Measurements from ENCODE around the gene SLC6A2.

The SLC6A2 gene

DNA sequence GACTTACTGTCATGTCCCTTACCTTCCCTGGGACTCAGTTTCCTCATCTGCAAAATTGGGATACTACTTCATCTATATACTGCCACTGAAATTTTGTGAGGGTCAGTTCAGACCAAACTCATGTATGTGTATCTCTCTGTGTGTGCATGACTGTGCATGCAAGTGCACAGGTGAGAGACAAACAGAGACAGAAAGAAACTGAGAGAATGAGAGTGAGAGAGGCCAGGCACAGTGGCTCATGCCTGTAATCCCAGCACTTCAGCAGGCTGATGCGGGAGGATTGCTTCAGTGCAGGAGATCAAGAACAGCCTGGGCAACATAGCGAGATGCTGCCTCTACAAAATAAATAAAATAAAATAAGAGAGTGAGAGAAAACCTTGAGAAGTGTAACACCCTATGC is 32.1 kb upstream of the SLC6A2 start:
- TF ChIP-seq, protein P1, sequence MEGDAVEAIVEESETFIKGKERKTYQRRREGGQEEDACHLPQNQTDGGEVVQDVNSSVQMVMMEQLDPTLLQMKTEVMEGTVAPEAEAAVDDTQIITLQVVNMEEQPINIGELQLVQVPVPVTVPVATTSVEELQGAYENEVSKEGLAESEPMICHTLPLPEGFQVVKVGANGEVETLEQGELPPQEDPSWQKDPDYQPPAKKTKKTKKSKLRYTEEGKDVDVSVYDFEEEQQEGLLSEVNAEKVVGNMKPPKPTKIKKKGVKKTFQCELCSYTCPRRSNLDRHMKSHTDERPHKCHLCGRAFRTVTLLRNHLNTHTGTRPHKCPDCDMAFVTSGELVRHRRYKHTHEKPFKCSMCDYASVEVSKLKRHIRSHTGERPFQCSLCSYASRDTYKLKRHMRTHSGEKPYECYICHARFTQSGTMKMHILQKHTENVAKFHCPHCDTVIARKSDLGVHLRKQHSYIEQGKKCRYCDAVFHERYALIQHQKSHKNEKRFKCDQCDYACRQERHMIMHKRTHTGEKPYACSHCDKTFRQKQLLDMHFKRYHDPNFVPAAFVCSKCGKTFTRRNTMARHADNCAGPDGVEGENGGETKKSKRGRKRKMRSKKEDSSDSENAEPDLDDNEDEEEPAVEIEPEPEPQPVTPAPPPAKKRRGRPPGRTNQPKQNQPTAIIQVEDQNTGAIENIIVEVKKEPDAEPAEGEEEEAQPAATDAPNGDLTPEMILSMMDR (IDR thresholded peaks at IDR 0.05; ENCODE audit: low read depth, low read length, missing control alignments), result no peak
- H3K4me3 ChIP-seq (ENCODE audit: low read depth, low read length), result no peak overlapping the region
- no peak for DNase-seq (ENCODE audit: low read depth)

DNA sequence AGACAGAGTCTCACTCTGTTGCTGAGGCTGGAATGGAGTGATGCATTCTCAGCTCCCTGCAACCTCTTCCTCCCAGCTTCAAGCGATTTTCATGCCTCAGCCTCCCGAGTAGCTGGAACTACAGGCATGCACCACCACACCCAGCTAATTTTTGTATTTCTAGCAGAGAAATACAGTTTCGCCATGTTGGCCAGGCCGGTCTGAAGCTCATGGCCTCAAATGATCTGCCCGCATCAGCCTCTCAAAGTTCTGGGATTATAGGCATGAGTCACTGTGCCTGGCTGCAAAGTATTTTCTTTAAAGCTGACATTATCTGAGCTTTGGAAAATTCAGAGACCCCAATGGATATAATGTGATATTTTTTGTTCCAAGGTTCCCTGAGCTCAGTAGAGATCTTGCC is 31.1 kb upstream of the SLC6A2 start:
- H3K4me3 ChIP-seq (ENCODE audit: low read depth, low read length), result no peak overlapping the region
- no peak for DNase-seq (ENCODE audit: low read depth)
- TF ChIP-seq, protein P1 (IDR thresholded peaks at IDR 0.05; ENCODE audit: low read depth, low read length, missing control alignments), result no peak

DNA sequence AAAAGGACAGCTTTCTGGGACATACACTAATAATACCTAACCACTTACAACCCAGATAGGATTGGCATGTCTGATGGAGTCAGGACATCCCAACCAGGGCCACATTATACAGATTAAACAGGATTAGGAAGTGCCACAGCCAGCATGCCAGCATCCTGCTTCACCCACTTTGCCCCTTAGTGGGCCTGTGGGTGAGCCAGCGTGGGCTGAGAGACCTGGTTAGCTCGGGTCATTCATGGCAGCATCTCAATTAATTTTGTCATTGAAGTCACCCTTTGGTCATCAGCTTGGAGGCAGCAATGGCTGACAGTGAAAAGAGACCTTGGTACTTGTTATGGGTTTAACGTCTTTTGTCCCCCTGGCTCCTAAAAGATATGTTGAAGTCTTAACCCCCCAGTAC is 29.9 kb upstream of the SLC6A2 start:
- H3K4me3 ChIP-seq (ENCODE audit: low read depth, low read length), result no peak overlapping the region
- no peak for DNase-seq (ENCODE audit: low read depth)
- TF ChIP-seq, protein P1 (IDR thresholded peaks at IDR 0.05; ENCODE audit: low read depth, low read length, missing control alignments), result no peak

DNA sequence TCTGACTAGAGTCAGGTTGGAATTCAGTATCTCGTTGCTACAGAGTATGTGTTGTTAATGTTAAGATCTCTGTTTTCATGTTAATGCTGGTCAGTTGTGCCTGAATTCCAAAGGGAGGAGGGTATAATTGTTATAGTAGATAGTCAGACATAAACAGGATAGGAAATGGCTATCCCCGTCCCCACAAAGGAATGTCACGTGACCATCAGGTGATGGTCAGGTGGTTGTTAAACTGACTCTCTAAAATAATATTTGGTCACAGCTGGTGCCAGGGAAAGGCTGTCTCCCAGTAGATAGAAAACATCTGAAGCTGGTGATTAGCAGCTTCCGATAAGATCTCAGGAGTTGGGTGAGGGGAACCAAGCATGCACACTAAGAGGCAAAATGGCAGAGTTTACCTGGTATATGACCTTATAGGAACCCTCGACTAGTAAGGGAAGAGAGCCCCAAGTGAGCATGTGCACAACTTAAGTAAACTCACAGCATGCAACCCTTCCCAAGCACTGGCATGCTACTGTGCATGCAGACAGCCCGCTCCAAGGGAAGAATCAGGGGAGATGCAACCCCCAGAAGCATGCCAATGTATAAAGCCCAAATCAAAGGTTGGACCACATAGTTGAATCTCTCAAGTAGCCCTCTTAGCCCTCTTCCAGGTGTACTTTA is 27.4 kb upstream of the SLC6A2 start:
- TF ChIP-seq, protein P1 (IDR thresholded peaks at IDR 0.05; ENCODE audit: low read depth, low read length, missing control alignments), result no peak
- no peak overlapping the region for H3K4me3 ChIP-seq (ENCODE audit: low read depth, low read length)
- DNase-seq (ENCODE audit: low read depth), result no peak

DNA sequence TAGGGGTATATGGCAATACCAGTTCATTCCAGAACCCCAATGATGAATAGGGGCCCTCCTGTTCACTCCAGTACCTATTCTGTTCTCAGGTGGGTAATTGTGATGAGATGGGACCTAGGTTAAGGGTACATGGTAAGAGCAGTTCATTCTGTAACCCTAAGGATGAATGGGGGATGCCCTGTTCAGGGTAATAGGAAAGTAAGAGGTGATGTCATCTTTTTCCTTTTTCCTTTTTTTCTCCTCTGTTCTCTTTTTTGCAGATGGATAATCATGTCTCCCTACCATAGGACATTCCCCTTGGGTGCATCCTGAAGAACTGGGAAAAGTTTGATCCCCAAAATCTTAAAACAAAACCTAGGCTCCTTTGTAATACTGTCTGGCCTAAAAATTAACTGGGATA is 25.0 kb upstream of the SLC6A2 start:
- DNase-seq (ENCODE audit: low read depth), result no peak
- TF ChIP-seq, protein P1 (IDR thresholded peaks at IDR 0.05; ENCODE audit: low read depth, low read length, missing control alignments), result no peak
- H3K4me3 ChIP-seq (ENCODE audit: low read depth, low read length), result no peak overlapping the region

DNA sequence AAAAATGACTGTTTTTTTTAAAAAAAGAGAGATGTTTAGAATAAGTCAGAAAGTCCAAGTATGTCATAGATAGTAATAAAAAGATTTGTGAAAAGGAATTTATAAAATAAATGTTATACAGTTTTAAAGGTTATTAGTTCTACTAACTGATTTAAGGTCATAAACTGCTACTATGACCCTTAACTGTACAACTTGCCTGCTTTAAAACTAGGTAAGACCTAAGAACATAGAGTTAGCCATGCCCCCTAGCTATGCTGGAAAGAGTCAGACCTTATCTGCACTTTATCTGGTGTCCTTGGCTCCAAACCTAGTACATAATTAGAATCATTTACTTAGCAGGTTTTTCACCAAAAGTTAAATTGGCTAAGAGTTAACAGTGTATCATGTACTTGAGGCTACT is 23.5 kb upstream of the SLC6A2 start:
- no peak overlapping the region for H3K4me3 ChIP-seq (ENCODE audit: low read depth, low read length)
- TF ChIP-seq, protein P1 (IDR thresholded peaks at IDR 0.05; ENCODE audit: low read depth, low read length, missing control alignments), result no peak
- no peak for DNase-seq (ENCODE audit: low read depth)

DNA sequence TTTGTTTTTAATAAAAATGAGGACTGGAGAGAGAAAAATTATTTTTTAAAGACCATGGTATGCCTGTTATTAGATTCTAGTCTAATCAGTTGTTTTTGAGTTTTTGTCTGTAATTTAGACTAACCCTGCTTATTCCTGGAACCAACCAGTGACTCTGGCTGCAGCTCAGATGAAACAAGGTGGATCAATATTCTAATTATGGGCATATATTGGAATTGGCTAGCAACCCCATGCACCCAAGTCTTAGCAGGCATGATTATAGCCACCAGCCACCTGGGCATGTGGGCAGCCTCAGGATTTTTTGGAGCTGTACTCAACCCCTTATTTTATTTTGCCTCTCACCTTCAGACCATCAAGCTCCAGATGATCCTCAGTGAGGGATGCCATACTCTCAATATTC is 21.6 kb upstream of the SLC6A2 start:
- TF ChIP-seq, protein P1 (IDR thresholded peaks at IDR 0.05; ENCODE audit: low read depth, low read length, missing control alignments), result no peak
- H3K4me3 ChIP-seq (ENCODE audit: low read depth, low read length), result no peak overlapping the region
- no peak for DNase-seq (ENCODE audit: low read depth)

All from GM12864 (cell line).